GM12878 (cell line): ENCODE results near the gene TFR2. TPM values are rescaled to one million over a fixed set of nuclear protein-coding genes. Genes with fewer than 3 reads are reported as not detected.

Experiments
- ATAC-seq: fragments of 200-7000 bp; cut with Tn5 transposase; 3 replicates; pipeline ENCODE4 v1.9.1; 2020; ENCODE audit warnings: mild to moderate bottlenecking, moderate library complexity
- BruUV-seq: library from RNA; stranded (reverse); fragments of 400-500 nt; replicated peaks from 2 replicates; lab custom pipeline; 2021; lab: Mats Ljungman, UMichigan
- CTCF ChIA-PET: fragments of 300-600 bp; sonication (Branson Sonifier 250); formaldehyde crosslinking; extraction: SDS; loops from one replicate; lab custom pipeline; 2021; ENCODE audit warnings: inconsistent platforms; lab: Yijun Ruan, JAX
- POLR2A ChIA-PET: fragments of 350-600 bp; formaldehyde crosslinking; extraction: SDS; loops from one replicate; lab custom pipeline; 2021; ENCODE audit warnings: inconsistent platforms; lab: Charles Lee
- RAD21 ChIA-PET: fragments of 300-600 bp; sonication (Branson Sonifier 250); formaldehyde crosslinking; loops from one replicate; lab custom pipeline; 2023; ENCODE audit warnings: antibody characterized with exemption; ENCODE audit not compliant: unreplicated experiment; lab: Charles Lee
- SMC1A ChIA-PET: fragments of 300-600 bp; sonication (Branson Sonifier 250); formaldehyde crosslinking; loops from one replicate; lab custom pipeline; 2023; ENCODE audit not compliant: unreplicated experiment, uncharacterized antibody; lab: Charles Lee
- DNase-seq: peaks from one replicate; pipeline ENCODE4 v3.0.0-alpha.2; 2011; ENCODE audit warnings: low read depth, low spot score
- FAIRE-seq: peaks from 3 replicates; lab custom pipeline; 2011; peaks lifted over from hg19 to GRCh38; lab: Jason Lieb, UNC
- H2AFZ ChIP-seq: 2 replicates; pipeline ENCODE4 v1.6.0; 2011; ENCODE audit warnings: low read depth, low read length, control low read depth; ENCODE audit not compliant: control insufficient read depth
- H3K27ac ChIP-seq: 2 replicates; pipeline ENCODE4 v1.5.1; 2011; ENCODE audit warnings: control low read depth; ENCODE audit not compliant: control insufficient read depth, insufficient read depth
- H3K27me3 ChIP-seq, 2 experiments: replicated peaks in 1 of 2; 2 replicates each; pipeline versions ENCODE4 v1.6.0 to v1.6.1; 2011; ENCODE audit warnings: low read length in 1 of 2; ENCODE audit not compliant: control insufficient read depth in 2 of 2, insufficient read depth in 2 of 2
- H3K36me3 ChIP-seq, 2 experiments: 2 replicates each; pipeline ENCODE4 v1.5.1; 2011; ENCODE audit warnings: low read length in 1 of 2; ENCODE audit not compliant: control insufficient read depth in 2 of 2, insufficient read depth in 2 of 2
- H3K4me1 ChIP-seq: 2 replicates; pipeline ENCODE4 v1.6.1; 2011; ENCODE audit warnings: mild to moderate bottlenecking, low read length, moderate library complexity, mixed read lengths; ENCODE audit not compliant: control insufficient read depth, insufficient read depth
- H3K4me2 ChIP-seq: 2 replicates; pipeline ENCODE4 v1.6.0; 2011; ENCODE audit warnings: control low read depth; ENCODE audit not compliant: control insufficient read depth, insufficient read depth
- H3K4me3 ChIP-seq: fragments of 200-600 bp; sonication (generic); 2 replicates; pipeline ENCODE4 v1.5.1; 2016
- H3K79me2 ChIP-seq: 2 replicates; pipeline ENCODE4 v1.6.0; 2011; ENCODE audit warnings: low read length; ENCODE audit not compliant: control insufficient read depth, insufficient read depth
- H3K9ac ChIP-seq: 2 replicates; pipeline ENCODE4 v1.8.0; 2011; ENCODE audit warnings: low read length, control low read depth, mixed read lengths; ENCODE audit not compliant: control insufficient read depth, insufficient read depth
- H3K9me3 ChIP-seq: replicated peaks from 3 replicates; pipeline ENCODE4 v1.5.1; 2011; ENCODE audit warnings: mild to moderate bottlenecking, low read length; ENCODE audit not compliant: control insufficient read depth, insufficient read depth
- H4K20me1 ChIP-seq: 2 replicates; pipeline ENCODE4 v1.6.0; 2011; ENCODE audit not compliant: control insufficient read depth, insufficient read depth
- HDGF ChIP-seq: fragments of 450-650 bp; IDR thresholded peaks from 2 replicates; pipeline ENCODE4 v1.6.1; 2016; ENCODE audit warnings: antibody characterized with exemption
- IRF5 ChIP-seq: fragments of 450-650 bp; IDR thresholded peaks from 2 replicates; pipeline ENCODE4 v1.6.1; 2017; ENCODE audit warnings: borderline replicate concordance
- WGBS: methylation state at CpG from one replicate; pipeline ENCODE4 v1.1.6; 2016; ENCODE audit warnings: low lambda C conversion rate; ENCODE audit not compliant: insufficient replicate concordance, insufficient coverage; ENCODE audit errors: missing lambda C conversion rate; 5-methylcytosine and 5-hydroxymethylcytosine counted together
- in situ Hi-C: fragments of 300-500 bp; cut with MboI; formaldehyde crosslinking; loops from 9 replicates; pipeline ENCODE4 v1.14.3; 2018; ENCODE audit warnings: mixed read lengths
- intact Hi-C: fragments of 100-400 bp; cut with micrococcal nuclease; formaldehyde crosslinking; loops from one replicate; pipeline ENCODE4 v1.14.2; 2022; ENCODE audit not compliant: unreplicated experiment
- polyA plus RNA-seq, 11 experiments: library from polyadenylated mRNA; depleted of rRNA in 4 of 11; unstranded in 6 of 11; stranded (reverse) in 5 of 11; fragments of >200 nt; fragmentation: Nextera tagmentation in 4 of 11; fragmentation: Illumina TruSeq in 1 of 11; extraction: Ambion mirVana in 4 of 11; extraction: Trizol in 1 of 11; gene quantifications; 1 replicate in 1 of 11; 2 replicates in 10 of 11; pipeline versions ENCODE4 v1.2.1 to v1.2.3, GENCODE V29; 2011 to 2016; ENCODE audit warnings: inconsistent platforms in 2 of 11, missing spikeins in 2 of 11, low read depth in 1 of 11
- total RNA-seq, 4 experiments: library from RNA; depleted of rRNA in 3 of 4; stranded (reverse); fragments of >200 nt in 3 of 4; fragmentation: Illumina TruSeq in 1 of 4; extraction: Trizol in 1 of 4; gene quantifications; 2 replicates each; pipeline versions ENCODE4 v1.2.1 to v1.2.3, GENCODE V29; 2013 to 2021

Gene TFR2
- total and polyA plus RNA-seq, 10 of the 15 experiments (the other 5 are each of a cell fraction or from before 2014, with no cell fraction given) = 0.30 to 7.2 (median 1.8) TPM

DNA sequence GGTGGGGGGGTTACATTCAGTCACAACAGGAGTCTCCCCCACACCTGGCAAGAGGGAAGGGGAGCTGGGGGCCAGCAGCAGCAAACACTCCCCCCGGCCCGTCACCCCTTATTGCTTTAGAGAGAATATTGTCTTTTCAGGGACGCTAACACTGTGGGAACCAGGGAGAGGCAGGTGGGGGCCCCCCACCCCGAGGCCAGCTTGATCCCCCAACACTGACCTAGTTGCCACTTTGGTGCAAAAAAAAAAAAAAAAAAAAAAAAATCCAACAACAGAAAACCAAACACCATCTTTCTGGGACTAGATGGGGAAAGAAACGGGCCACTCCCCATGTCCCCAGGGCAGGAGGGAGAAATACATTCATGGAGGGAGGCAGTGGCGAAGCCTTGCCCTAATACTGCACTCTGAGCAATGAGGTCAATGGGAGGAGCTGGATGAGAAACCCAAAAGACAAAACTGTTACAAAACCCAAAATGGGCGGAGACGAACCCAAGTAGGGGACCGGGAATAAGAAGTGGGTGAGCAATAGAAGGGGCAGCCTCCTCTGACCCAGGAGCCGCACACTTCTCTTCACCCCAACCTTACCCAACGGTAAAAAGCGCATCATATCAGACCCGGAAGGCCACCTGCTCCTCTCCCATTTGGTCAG is 38.7 kb upstream of the TFR2 start:
- Histone ChIP-seq H3K4me1 (no peaks in the 10 kb centered on the region), H3K4me2 (no peak overlapping the region), H2AFZ (no peak overlapping the region), H3K27ac (no peak overlapping the region), H3K79me2 (peaks cover 10% of the 10 kb centered on the region), H3K9ac (no peak overlapping the region), H3K36me3 (peaks cover 4 to 51% of the 10 kb centered on the region in 2 experiments; a peak in 3 of 4 replicates), H4K20me1 (no peaks in the 10 kb centered on the region), H3K9me3 (no peaks in the 10 kb centered on the region), H3K27me3 (no peaks in the 10 kb centered on the region), H3K4me3 (no peak overlapping the region)
- RAD21 ChIA-PET = interaction anchor here (0.7 kb wide), 2 partner anchors 26 to 575 kb away, joined by 3 read pairs; partner anchors contain the start of gene POP7
- ATAC-seq (no peak), DNase-seq (no peak), FAIRE-seq (no peak)
- intact Hi-C loops = no loop called here
- 80% methylated on average over 13 of the region's 13 CpGs for WGBS
- POLR2A ChIA-PET = interaction anchor here (0.5 to 0.6 kb wide), 3 partner anchors 15 to 518 kb away, joined by 3 to 5 read pairs (median 3); no protein-coding TSS in a partner anchor
- no peak for TF ChIP-seq IRF5
- TF ChIP-seq HDGF = no peak
- TSS peak; percentile 56 for BruUV-seq
- in situ Hi-C loops = loop anchor here (25.0 kb wide), 1 partner anchor 218 kb away; the partner anchor contains the start of gene SPACDR
- SMC1A ChIA-PET = interaction anchor here (1.0 kb wide), 1 partner anchor 13 kb away, joined by 3 read pairs; no protein-coding TSS in a partner anchor
- CTCF ChIA-PET = interaction anchor here (1.2 to 6.3 kb wide), 2 partner anchors 11 to 26 kb away, joined by 3 to 57 read pairs; partner anchors contain the start of gene POP7
